Endothelial cell of umbilical vein (primary cell): ENCODE data around the gene F5. TPM values are rescaled to one million over a fixed set of nuclear protein-coding genes. Genes with fewer than 3 reads are reported as not detected.

ENCODE experiments used
- BruUV-seq: library from RNA; stranded (reverse); fragments of 400-500 nt; replicated peaks from 2 replicates; lab custom pipeline; 2021; lab: Mats Ljungman, UMichigan
- CTCF ChIA-PET: fragments of 300-600, 350-600 bp; sonication (Branson Sonifier 250); formaldehyde crosslinking; loops from one replicate; lab custom pipeline; 2021; ENCODE audit warnings: antibody characterized with exemption, inconsistent platforms; lab: Charles Lee
- POLR2A ChIA-PET: fragments of 300-600, 350-600 bp; sonication (Branson Sonifier 250); formaldehyde crosslinking; loops from one replicate; lab custom pipeline; 2021; ENCODE audit warnings: antibody characterized with exemption, inconsistent platforms; lab: Charles Lee
- DNase-seq: peaks from one replicate; pipeline ENCODE4 v3.0.0-alpha.2; 2011; ENCODE audit warnings: low read depth, low spot score
- FAIRE-seq: peaks from 2 replicates; lab custom pipeline; 2011; peaks lifted over from hg19 to GRCh38; lab: Jason Lieb, UNC
- H2AFZ ChIP-seq: 2 replicates; pipeline ENCODE4 v1.6.0; 2012; ENCODE audit warnings: low read depth, low read length, control low read depth, inconsistent platforms
- H3K27ac ChIP-seq: 2 replicates; pipeline ENCODE4 v1.5.1; 2011; ENCODE audit warnings: low read depth, mild to moderate bottlenecking, control low read depth, low read length, moderate library complexity; ENCODE audit not compliant: insufficient read depth
- H3K27me3 ChIP-seq, 2 experiments: 2 replicates each; pipeline versions ENCODE4 v1.6.0 to v1.6.1; 2011; ENCODE audit warnings: low read length in 2 of 2, mixed read lengths in 1 of 2; ENCODE audit not compliant: control insufficient read depth in 2 of 2, insufficient read depth in 2 of 2
- H3K36me3 ChIP-seq, 2 experiments: 2 replicates in 1 of 2; 3 replicates in 1 of 2; pipeline ENCODE4 v1.5.1; 2011; ENCODE audit warnings: low read length in 2 of 2, mild to moderate bottlenecking in 1 of 2, moderate library complexity in 1 of 2; ENCODE audit not compliant: control insufficient read depth in 2 of 2, insufficient read depth in 2 of 2; ENCODE audit errors: extremely low read depth in 1 of 2
- H3K4me1 ChIP-seq: 3 replicates; pipeline ENCODE4 v1.5.1; 2011; ENCODE audit warnings: mild to moderate bottlenecking, low read length; ENCODE audit not compliant: control insufficient read depth, insufficient read depth; ENCODE audit errors: extremely low read depth
- H3K4me2 ChIP-seq: 2 replicates; pipeline ENCODE4 v1.6.1; 2011; ENCODE audit warnings: low read length, control low read depth, mixed read lengths; ENCODE audit not compliant: insufficient read depth
- H3K4me3 ChIP-seq, 3 experiments: fragments of 200-600 bp in 1 of 3; sonication (generic), shearing (Covaris generic) in 1 of 3; replicated peaks in 1 of 3; 2 replicates each; pipeline ENCODE4 v1.5.1; 2011 to 2016; ENCODE audit warnings: control low read depth in 3 of 3, low read length in 3 of 3, mild to moderate bottlenecking in 2 of 3, inconsistent platforms in 1 of 3, low read depth in 1 of 3, moderate library complexity in 1 of 3; ENCODE audit not compliant: insufficient read depth in 1 of 3
- H3K79me2 ChIP-seq: 2 replicates; pipeline ENCODE4 v1.6.0; 2012; ENCODE audit warnings: low read length, inconsistent platforms; ENCODE audit not compliant: control insufficient read depth, insufficient read depth
- H3K9ac ChIP-seq: replicated peaks from 2 replicates; pipeline ENCODE3; 2011; ENCODE audit warnings: low read length, control low read depth; ENCODE audit not compliant: insufficient read depth; ENCODE audit errors: extremely low read depth
- H3K9me1 ChIP-seq: replicated peaks from 3 replicates; pipeline ENCODE4 v1.6.0; 2011; ENCODE audit warnings: mild to moderate bottlenecking, low read length; ENCODE audit not compliant: control insufficient read depth, insufficient read depth; ENCODE audit errors: extremely low read depth
- H3K9me3 ChIP-seq: replicated peaks from 2 replicates; pipeline ENCODE4 v1.5.1; 2012; ENCODE audit warnings: low read length, inconsistent platforms; ENCODE audit not compliant: control insufficient read depth, insufficient read depth
- H4K20me1 ChIP-seq: replicated peaks from 2 replicates; pipeline ENCODE3; 2011; ENCODE audit warnings: mild to moderate bottlenecking, low read length; ENCODE audit not compliant: control insufficient read depth, insufficient read depth; ENCODE audit errors: extremely low read depth
- EZH2 ChIP-seq: IDR thresholded peaks from 2 replicates; pipeline ENCODE4 v1.6.1; 2012; ENCODE audit warnings: borderline replicate concordance, low read depth, mild to moderate bottlenecking, moderate library complexity, low read length, inconsistent platforms; ENCODE audit not compliant: severe bottlenecking
- FOS ChIP-seq: IDR thresholded peaks from 2 replicates; pipeline ENCODE4 v1.6.1; 2011; ENCODE audit warnings: mild to moderate bottlenecking, low read length, moderate library complexity, borderline replicate concordance; ENCODE audit not compliant: insufficient read depth
- GATA2 ChIP-seq: IDR thresholded peaks from 2 replicates; pipeline ENCODE4 v1.7.0; 2011; ENCODE audit warnings: low read depth, mild to moderate bottlenecking, moderate library complexity, mixed read lengths, low read length; ENCODE audit not compliant: insufficient read length, insufficient read depth
- JUN ChIP-seq: IDR thresholded peaks from 2 replicates; pipeline ENCODE4 v1.6.1; 2011; ENCODE audit warnings: borderline replicate concordance, low read depth; ENCODE audit not compliant: insufficient read length, insufficient read depth
- MYC ChIP-seq: IDR thresholded peaks from one replicate; pipeline ENCODE4 v1.6.1; 2011; ENCODE audit warnings: mild to moderate bottlenecking, low read depth, low read length
- POLR2A ChIP-seq: IDR thresholded peaks from 2 replicates; pipeline ENCODE4 v1.6.1; 2012; ENCODE audit warnings: low read depth, mild to moderate bottlenecking, control low read depth, low read length
- POLR2AphosphoS5 ChIP-seq: IDR thresholded peaks from 2 replicates; pipeline ENCODE4 v1.6.1; 2012; ENCODE audit warnings: low read depth, mild to moderate bottlenecking, control low read depth, low read length, moderate library complexity; ENCODE audit not compliant: insufficient read depth
- dilution Hi-C: fragments of 300-500 bp; cut with MboI; formaldehyde crosslinking; loops from one replicate; pipeline ENCODE4 v1.15.0; 2019; ENCODE audit warnings: low sequenced_read_pairs; ENCODE audit not compliant: extremely low pct_ligation_motif_present
- intact Hi-C: fragments of 100-400 bp; cut with micrococcal nuclease; formaldehyde crosslinking; loops from one replicate; pipeline ENCODE4 v1.10.0; 2022
- polyA plus RNA-seq, 4 experiments: library from polyadenylated mRNA; depleted of rRNA in 3 of 4; stranded (reverse) in 3 of 4; unstranded in 1 of 4; fragments of >200 nt; gene quantifications; 2 replicates each; pipeline versions ENCODE4 v1.2.1 to v1.2.3, GENCODE V29; 2011 to 2012; ENCODE audit warnings: missing spikeins in 1 of 4
- total RNA-seq: library from RNA; stranded (reverse); gene quantifications from 2 replicates; pipeline ENCODE4 v1.2.3, GENCODE V29; 2021
- TF ChIP-seq, protein P1 (sequence below): IDR thresholded peaks from 2 replicates; pipeline ENCODE4 v1.6.1; 2011; ENCODE audit not compliant: insufficient read depth, insufficient read length
- TF ChIP-seq, protein P2 (sequence below), 2 donors: IDR thresholded peaks; 1 replicate in 1 of 2; 2 replicates in 1 of 2; pipeline ENCODE4 v1.5.1; 2011; ENCODE audit warnings: low read length in 2 of 2, mild to moderate bottlenecking in 2 of 2, moderate library complexity in 2 of 2, control low read depth in 1 of 2, inconsistent platforms in 1 of 2, low read depth in 1 of 2; ENCODE audit not compliant: insufficient read depth in 1 of 2; ENCODE audit errors: extremely low read depth in 1 of 2

F5 gene
- total and polyA plus RNA-seq, 2 donors (not counting 3 experiments of a cell fraction or from before 2014, with no cell fraction given) = not detected

DNA sequence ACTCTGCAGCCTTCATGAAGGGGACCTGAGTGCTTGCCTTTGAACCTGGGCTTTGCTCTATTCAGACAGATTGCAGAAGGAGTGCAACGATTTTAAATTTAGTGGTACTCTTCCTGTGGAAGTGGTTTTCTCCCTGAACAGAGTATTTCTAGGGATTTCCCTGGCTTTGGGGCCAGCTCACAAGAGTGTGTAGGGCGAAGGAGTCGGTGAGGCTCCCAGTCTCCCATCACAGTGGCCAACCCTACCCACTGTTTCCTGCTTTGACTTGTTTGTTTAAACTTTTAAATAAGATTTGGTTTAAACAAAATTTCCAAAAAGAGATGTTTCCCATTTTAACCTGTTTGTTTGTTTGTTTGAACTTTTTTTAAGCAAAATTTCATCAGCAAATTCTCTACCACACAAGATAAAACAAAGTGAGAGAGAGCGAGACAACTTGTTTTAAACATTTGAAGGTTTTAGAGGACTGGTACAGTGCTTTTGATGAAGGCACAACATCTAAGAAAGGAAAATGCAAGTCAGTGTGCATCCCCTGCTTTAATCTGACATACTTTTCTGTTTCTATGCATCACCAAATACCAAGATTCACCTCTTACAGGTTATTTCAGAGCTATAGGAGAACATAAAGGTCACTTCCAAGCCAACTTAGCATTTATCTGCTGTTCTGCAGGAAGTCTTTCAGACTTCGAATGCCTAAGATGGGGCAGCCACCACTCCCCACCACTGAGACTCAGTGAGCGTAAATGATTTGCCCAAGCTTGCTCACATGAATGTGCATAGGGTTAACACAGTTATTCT lies 37.0 kb upstream of the F5 start:
- no peaks in the 10 kb centered on the region for H3K9me1 ChIP-seq
- H3K27ac ChIP-seq = no peak overlapping the region
- FAIRE-seq = peak; percentile 26
- H3K9me3 ChIP-seq = no peaks in the 10 kb centered on the region
- TF ChIP-seq GATA2 = no peak
- TF ChIP-seq EZH2 = no peak
- TF ChIP-seq MYC = no peak
- TF ChIP-seq FOS = no peak
- no peak for TF ChIP-seq POLR2A
- TF ChIP-seq JUN = no peak
- no peaks in the 10 kb centered on the region for H3K36me3 ChIP-seq
- no peak overlapping the region for H3K4me3 ChIP-seq
- no peak for DNase-seq
- no peaks in the 10 kb centered on the region for H3K27me3 ChIP-seq
- H2AFZ ChIP-seq = no peak overlapping the region
- no peak overlapping the region for H3K4me2 ChIP-seq
- intact Hi-C loops (no loop called here), dilution Hi-C loops (no loop called here)
- no TSS peak for BruUV-seq
- H4K20me1 ChIP-seq = no peaks in the 10 kb centered on the region
- H3K79me2 ChIP-seq = no peaks in the 10 kb centered on the region
- ChIA-PET POLR2A (no interaction called here), CTCF (interaction anchor here (1.9 kb wide), 1 partner anchor 89 kb away, joined by 5 read pairs; no protein-coding TSS in a partner anchor)
- H3K9ac ChIP-seq = no peak overlapping the region
- peaks cover 26% of the 10 kb centered on the region for H3K4me1 ChIP-seq

DNA sequence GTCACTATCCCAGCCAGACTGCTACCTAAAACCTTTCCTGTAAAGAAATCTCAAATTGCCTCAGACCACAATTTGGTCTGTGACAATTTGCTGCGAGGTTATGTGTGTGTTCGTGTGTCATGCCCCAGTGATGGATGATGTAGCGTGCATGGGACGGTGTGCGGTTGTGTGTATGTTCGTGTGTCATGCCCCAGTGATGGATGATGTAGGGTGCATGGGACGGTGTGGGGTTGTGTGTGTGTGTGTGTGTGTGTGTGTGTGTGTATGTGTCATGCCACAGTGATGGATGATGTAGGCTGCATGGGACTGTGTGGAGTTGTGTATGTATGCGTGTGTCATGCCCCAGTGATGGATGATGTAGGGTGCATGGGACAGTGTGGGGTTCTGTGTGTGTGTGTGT lies 34.3 kb upstream of the F5 start:
- H3K27me3 ChIP-seq = no peaks in the 10 kb centered on the region
- POLR2A ChIA-PET = no interaction called here
- no peak overlapping the region for H3K4me2 ChIP-seq
- no peak for FAIRE-seq
- no peak overlapping the region for H3K27ac ChIP-seq
- no peak overlapping the region for H3K9ac ChIP-seq
- dilution Hi-C loops (no loop called here), intact Hi-C loops (no loop called here)
- peaks cover 31% of the 10 kb centered on the region for H3K4me1 ChIP-seq
- no peaks in the 10 kb centered on the region for H3K9me1 ChIP-seq
- H3K4me3 ChIP-seq = no peak overlapping the region
- no peak overlapping the region for H2AFZ ChIP-seq
- no peaks in the 10 kb centered on the region for H3K79me2 ChIP-seq
- BruUV-seq = no TSS peak
- H3K36me3 ChIP-seq = no peaks in the 10 kb centered on the region
- CTCF ChIA-PET = interaction anchor here (0.7 to 1.0 kb wide), 2 partner anchors 26 to 154 kb away, joined by 3 to 4 read pairs; no protein-coding TSS in a partner anchor
- TF ChIP-seq, protein P1, sequence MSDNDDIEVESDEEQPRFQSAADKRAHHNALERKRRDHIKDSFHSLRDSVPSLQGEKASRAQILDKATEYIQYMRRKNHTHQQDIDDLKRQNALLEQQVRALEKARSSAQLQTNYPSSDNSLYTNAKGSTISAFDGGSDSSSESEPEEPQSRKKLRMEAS = no peak
- TF ChIP-seq FOS (no peak), POLR2A (no peak), EZH2 (no peak), MYC (no peak), POLR2AphosphoS5 (no peak), JUN (no peak), GATA2 (no peak)
- TF ChIP-seq, protein P2, sequence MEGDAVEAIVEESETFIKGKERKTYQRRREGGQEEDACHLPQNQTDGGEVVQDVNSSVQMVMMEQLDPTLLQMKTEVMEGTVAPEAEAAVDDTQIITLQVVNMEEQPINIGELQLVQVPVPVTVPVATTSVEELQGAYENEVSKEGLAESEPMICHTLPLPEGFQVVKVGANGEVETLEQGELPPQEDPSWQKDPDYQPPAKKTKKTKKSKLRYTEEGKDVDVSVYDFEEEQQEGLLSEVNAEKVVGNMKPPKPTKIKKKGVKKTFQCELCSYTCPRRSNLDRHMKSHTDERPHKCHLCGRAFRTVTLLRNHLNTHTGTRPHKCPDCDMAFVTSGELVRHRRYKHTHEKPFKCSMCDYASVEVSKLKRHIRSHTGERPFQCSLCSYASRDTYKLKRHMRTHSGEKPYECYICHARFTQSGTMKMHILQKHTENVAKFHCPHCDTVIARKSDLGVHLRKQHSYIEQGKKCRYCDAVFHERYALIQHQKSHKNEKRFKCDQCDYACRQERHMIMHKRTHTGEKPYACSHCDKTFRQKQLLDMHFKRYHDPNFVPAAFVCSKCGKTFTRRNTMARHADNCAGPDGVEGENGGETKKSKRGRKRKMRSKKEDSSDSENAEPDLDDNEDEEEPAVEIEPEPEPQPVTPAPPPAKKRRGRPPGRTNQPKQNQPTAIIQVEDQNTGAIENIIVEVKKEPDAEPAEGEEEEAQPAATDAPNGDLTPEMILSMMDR (IDR thresholded peaks at IDR 0.05; ENCODE audit: extremely low read depth in 1 of 2, insufficient read depth in 1 of 2, low read depth in 1 of 2, low read length in 2 of 2) = no peak
- H4K20me1 ChIP-seq = no peaks in the 10 kb centered on the region
- no peaks in the 10 kb centered on the region for H3K9me3 ChIP-seq
- DNase-seq = no peak
